Smooth muscle cell (in vitro differentiated cells): ENCODE data around the gene SIX2. TPM values are rescaled to one million over a fixed set of nuclear protein-coding genes. Genes with fewer than 3 reads are reported as not detected.

ENCODE experiments used
- DNase-seq: peaks from one replicate; lab custom pipeline; 2025; ENCODE audit not compliant: unreplicated experiment; lab: John Stamatoyannopoulos, UW
- H2AFZ ChIP-seq: fragments of 200-600 bp; sonication (generic); 2 replicates; pipeline ENCODE4 v1.6.0; 2016; ENCODE audit warnings: antibody characterized with exemption, low read depth, mild to moderate bottlenecking
- H3F3A ChIP-seq: fragments of 200-600 bp; sonication (generic); 2 replicates; pipeline ENCODE4 v1.6.0; 2017; ENCODE audit warnings: antibody characterized with exemption, low read depth
- H3K27ac ChIP-seq: fragments of 200-600 bp; sonication (generic); 2 replicates; pipeline ENCODE4 v1.5.1; 2016; ENCODE audit warnings: low read depth, mild to moderate bottlenecking
- H3K27me3 ChIP-seq: fragments of 200-600 bp; sonication (generic); 2 replicates; pipeline ENCODE4 v1.6.1; 2016; ENCODE audit warnings: low read depth, mild to moderate bottlenecking
- H3K36me3 ChIP-seq: fragments of 200-600 bp; sonication (generic); 2 replicates; pipeline ENCODE4 v1.5.1; 2016; ENCODE audit warnings: low read depth
- H3K4me1 ChIP-seq: fragments of 200-600 bp; sonication (generic); 2 replicates; pipeline ENCODE4 v1.5.1; 2016; ENCODE audit warnings: low read depth
- H3K4me2 ChIP-seq: fragments of 200-600 bp; sonication (generic); 2 replicates; pipeline ENCODE4 v1.6.0; 2016; ENCODE audit warnings: mild to moderate bottlenecking
- H3K4me3 ChIP-seq: fragments of 200-600 bp; sonication (generic); 2 replicates; pipeline ENCODE4 v1.5.1; 2016; ENCODE audit warnings: mild to moderate bottlenecking
- H3K79me2 ChIP-seq: fragments of 200-600 bp; sonication (generic); 2 replicates; pipeline ENCODE4 v1.6.0; 2016; ENCODE audit warnings: low read depth, mild to moderate bottlenecking
- H3K9ac ChIP-seq: fragments of 200-600 bp; sonication (generic); 2 replicates; pipeline ENCODE4 v1.6.0; 2016; ENCODE audit warnings: low read depth
- H3K9me3 ChIP-seq: fragments of 200-600 bp; sonication (generic); replicated peaks from 2 replicates; pipeline ENCODE4 v1.5.1; 2016; ENCODE audit warnings: low read depth
- H4K20me1 ChIP-seq: fragments of 200-600 bp; sonication (generic); 2 replicates; pipeline ENCODE4 v1.6.0; 2016; ENCODE audit warnings: low read depth
- WGBS: methylation state at CpG from one replicate; pipeline ENCODE4 v1.1.7; 2016; ENCODE audit warnings: low lambda C conversion rate; 5-methylcytosine and 5-hydroxymethylcytosine counted together
- polyA plus RNA-seq: library from polyadenylated mRNA; unstranded; fragments of >200 nt; fragmentation: Nextera tagmentation; extraction: Ambion mirVana; gene quantifications from 2 replicates; pipeline ENCODE4 v1.2.1, GENCODE V29; 2016
- total RNA-seq: library from RNA; depleted of rRNA; stranded (reverse); fragments of >200 nt; gene quantifications from 2 replicates; pipeline ENCODE4 v1.2.3, GENCODE V29; 2014
- TF ChIP-seq, protein P1 (sequence below): fragments of 200-600 bp; sonication (generic); IDR thresholded peaks from 2 replicates; pipeline ENCODE4 v1.5.1; 2017; ENCODE audit warnings: borderline replicate concordance, mild to moderate bottlenecking, antibody characterized with exemption; ENCODE audit not compliant: insufficient read depth, poor library complexity, severe bottlenecking

The SIX2 gene
- 0.18 and 2.1 TPM in 2 replicates for total RNA-seq
- not detected in 2 replicates for polyA plus RNA-seq

DNA sequence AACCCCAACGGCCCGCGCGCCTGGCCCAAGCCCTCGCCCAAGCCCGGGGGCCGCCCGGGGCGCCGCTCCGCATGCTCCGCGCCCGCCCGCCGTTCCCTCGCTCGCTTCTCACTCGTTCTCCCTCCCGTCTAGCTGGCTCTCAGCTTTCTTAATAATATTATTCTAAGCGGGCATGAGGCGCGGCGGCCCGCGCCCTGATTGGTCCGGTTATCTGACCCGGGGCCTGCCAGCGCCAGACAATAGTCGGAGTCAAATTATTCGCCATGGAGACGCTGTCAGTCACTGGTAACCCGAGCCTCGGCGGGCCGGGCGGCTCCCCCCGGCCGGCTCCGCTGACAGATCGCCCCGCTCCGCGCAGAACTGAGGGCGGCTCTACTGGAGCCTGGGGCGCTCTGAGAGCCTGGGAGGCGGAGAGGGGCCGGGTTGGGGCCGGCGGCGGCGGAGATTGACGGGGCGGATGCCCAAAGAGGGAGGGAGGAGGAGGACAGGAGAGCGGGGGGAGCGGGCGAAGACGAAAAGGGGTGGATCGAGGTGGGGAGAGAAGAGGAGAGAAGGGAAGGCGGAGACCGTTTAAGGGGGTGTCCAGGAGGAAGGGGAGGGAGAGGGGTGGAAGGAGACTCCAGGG, at the start of gene SIX2:
SIX2 (minus strand) TSS at position 150 of the 625 bp plus-strand sequence. CDS start 342 bp downstream, outside the sequence.
- Histone ChIP-seq H3K4me1 (peaks cover 27% of the 10 kb centered on the region), H3F3A (no peaks in the 10 kb centered on the region), H3K36me3 (no peaks in the 10 kb centered on the region), H4K20me1 (no peaks in the 10 kb centered on the region), H3K27ac (no peak within 1 kb of the TSS), H3K9me3 (no peaks in the 10 kb centered on the region), H3K9ac (no peak within 1 kb of the TSS), H3K4me2 (peak within 1 kb of the TSS; percentile 81), H3K27me3 (peaks cover 100% of the 10 kb centered on the region), H3K4me3 (peak within 1 kb of the TSS; percentile 44), H3K79me2 (no peaks in the 10 kb centered on the region), H2AFZ (peak within 1 kb of the TSS; percentile 14)
- DNase-seq: peak; percentile 56
- TF ChIP-seq, protein P1, sequence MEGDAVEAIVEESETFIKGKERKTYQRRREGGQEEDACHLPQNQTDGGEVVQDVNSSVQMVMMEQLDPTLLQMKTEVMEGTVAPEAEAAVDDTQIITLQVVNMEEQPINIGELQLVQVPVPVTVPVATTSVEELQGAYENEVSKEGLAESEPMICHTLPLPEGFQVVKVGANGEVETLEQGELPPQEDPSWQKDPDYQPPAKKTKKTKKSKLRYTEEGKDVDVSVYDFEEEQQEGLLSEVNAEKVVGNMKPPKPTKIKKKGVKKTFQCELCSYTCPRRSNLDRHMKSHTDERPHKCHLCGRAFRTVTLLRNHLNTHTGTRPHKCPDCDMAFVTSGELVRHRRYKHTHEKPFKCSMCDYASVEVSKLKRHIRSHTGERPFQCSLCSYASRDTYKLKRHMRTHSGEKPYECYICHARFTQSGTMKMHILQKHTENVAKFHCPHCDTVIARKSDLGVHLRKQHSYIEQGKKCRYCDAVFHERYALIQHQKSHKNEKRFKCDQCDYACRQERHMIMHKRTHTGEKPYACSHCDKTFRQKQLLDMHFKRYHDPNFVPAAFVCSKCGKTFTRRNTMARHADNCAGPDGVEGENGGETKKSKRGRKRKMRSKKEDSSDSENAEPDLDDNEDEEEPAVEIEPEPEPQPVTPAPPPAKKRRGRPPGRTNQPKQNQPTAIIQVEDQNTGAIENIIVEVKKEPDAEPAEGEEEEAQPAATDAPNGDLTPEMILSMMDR: no peak
- WGBS: 1% methylated on average over 35 of the region's 61 CpGs

DNA sequence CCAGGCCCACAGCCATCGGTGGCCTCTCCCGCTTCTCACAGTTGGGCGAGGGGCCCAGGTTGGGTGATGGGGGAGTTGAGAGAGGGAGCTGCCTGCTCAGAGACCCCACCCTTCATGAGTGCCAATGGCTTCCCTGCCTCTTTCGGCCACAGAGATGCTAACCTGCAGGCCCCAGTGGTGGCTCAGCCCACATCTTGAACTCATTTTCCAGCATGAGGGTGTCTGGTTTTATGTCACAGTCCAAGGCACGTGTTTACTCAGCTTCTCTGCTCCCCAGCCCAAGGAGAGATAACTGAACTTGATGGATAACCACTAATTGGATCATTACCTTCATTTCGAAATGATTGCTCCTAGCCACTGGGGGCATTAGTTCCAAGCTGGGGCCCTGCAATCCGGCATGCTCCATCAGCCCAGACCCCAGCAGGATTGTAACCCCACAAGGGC, 45.9 kb upstream of the SIX2 start:
- 86% methylated on average over 7 of the region's 7 CpGs for WGBS
- no peak overlapping the region for H2AFZ ChIP-seq
- TF ChIP-seq, protein P1: no peak
- H4K20me1 ChIP-seq: no peaks in the 10 kb centered on the region
- no peaks in the 10 kb centered on the region for H3K79me2 ChIP-seq
- H3K4me2 ChIP-seq: no peak overlapping the region
- H3F3A ChIP-seq: no peaks in the 10 kb centered on the region
- H3K27me3 ChIP-seq: peaks cover 9% of the 10 kb centered on the region
- no peak overlapping the region for H3K9ac ChIP-seq
- no peak overlapping the region for H3K27ac ChIP-seq
- H3K4me3 ChIP-seq: no peak overlapping the region
- no peaks in the 10 kb centered on the region for H3K36me3 ChIP-seq
- DNase-seq: no peak
- no peaks in the 10 kb centered on the region for H3K4me1 ChIP-seq
- H3K9me3 ChIP-seq: no peaks in the 10 kb centered on the region

DNA sequence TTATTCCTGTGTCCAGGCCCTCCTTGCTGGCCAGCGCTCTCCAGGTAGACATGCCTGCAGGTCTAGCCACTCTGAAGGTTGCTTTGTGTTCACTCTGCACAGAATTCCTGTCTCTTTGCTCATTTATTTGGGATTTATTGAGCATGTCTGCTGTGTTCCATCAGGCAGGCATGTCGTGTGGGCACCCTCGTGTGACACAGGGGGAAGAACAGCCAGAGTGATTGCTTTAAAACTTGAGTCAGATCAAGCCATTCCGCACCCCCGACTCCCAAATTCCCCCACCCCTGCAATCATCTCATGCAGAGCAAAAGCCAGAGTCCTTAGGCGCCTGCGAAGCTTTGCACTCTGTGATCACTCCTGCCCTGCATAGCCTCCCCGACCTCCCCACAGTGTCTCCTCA, 44.7 kb upstream of the SIX2 start:
- Histone ChIP-seq H3K36me3 (no peaks in the 10 kb centered on the region), H3K9ac (no peak overlapping the region), H3K4me1 (no peaks in the 10 kb centered on the region), H3F3A (no peaks in the 10 kb centered on the region), H3K27me3 (peaks cover 10% of the 10 kb centered on the region), H3K4me2 (no peak overlapping the region), H3K4me3 (no peak overlapping the region), H4K20me1 (no peaks in the 10 kb centered on the region), H3K9me3 (no peaks in the 10 kb centered on the region), H3K79me2 (no peaks in the 10 kb centered on the region), H2AFZ (no peak overlapping the region), H3K27ac (no peak overlapping the region)
- WGBS: 72% methylated on average over 8 of the region's 8 CpGs
- TF ChIP-seq, protein P1: no peak
- DNase-seq: no peak

DNA sequence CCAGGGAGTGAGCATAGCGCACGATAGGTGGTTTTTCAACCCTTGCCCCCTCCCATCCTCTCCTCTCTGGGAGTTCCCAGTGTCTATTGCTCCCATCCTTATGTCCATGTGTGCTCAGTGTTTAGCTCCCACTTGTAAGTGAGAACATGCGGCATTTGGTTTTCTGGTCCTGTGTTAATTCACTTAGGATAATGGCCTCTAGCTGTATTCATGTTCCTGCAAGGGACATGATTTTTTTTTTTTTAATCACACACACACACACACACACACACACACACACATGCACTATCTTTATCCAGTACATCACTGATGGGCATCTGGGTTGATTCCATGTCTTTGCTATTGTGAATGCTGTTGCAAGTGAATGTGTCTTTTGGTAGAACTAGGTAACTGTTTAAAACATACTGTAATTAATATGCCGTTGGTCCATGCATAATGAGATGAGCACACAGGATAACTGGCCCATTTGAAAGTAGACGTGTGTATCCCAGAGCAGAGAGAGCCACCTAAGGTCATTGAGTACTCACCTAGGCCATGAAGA, 43.2 kb upstream of the SIX2 start:
- Histone ChIP-seq H3K27me3 (peaks cover 10% of the 10 kb centered on the region), H3K27ac (no peak overlapping the region), H3K4me1 (no peaks in the 10 kb centered on the region), H2AFZ (no peak overlapping the region), H3F3A (no peaks in the 10 kb centered on the region), H3K36me3 (no peaks in the 10 kb centered on the region), H3K4me3 (no peak overlapping the region), H3K79me2 (no peaks in the 10 kb centered on the region), H4K20me1 (no peaks in the 10 kb centered on the region), H3K9ac (no peak overlapping the region), H3K9me3 (no peaks in the 10 kb centered on the region), H3K4me2 (no peak overlapping the region)
- DNase-seq: no peak
- WGBS: 95% methylated on average over 5 of the region's 5 CpGs
- TF ChIP-seq, protein P1: no peak
